Measurements from ENCODE around the gene STAT5A. TPM values are rescaled to one million over a fixed set of nuclear protein-coding genes. Genes with fewer than 3 reads are reported as not detected.
"Not testable (repeated sequence)": the region's sequence is repeated elsewhere in the genome, so short reads cannot be mapped to it uniquely, and the experiment has no call there.

The STAT5A gene
- total RNA-seq: 37.4 TPM

GRCh38 chr17:42287977-42288802 lies at the start of gene STAT5A:
Gene STAT5A, plus strand, starts transcription at chr17:42288498. Its CDS starts 914 bp downstream, at chr17:42289412.
- peak; percentile 92 for DNase-seq (ENCODE audit: low spot score)

DNA sequence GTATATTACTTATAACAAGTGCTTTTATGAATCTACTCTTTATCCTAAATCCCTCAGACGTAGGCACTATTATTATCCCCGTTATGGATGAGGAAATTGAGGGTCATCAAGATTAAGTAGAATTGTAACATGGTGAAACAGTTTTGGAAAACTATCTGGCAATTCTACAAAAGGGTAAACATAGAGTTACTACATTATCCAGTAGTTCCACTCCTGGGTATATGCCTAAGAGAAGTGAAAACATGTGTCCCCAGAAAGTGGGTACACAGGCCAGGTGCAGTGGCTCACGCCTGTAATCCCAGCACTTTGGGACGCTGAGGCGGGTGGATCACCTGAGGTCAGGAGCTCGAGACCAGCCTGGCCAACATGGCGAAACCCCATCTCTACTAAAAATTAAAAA lies 48.7 kb upstream of the STAT5A start:
- DNase-seq (ENCODE audit: low spot score): not testable (repeated sequence)

DNA sequence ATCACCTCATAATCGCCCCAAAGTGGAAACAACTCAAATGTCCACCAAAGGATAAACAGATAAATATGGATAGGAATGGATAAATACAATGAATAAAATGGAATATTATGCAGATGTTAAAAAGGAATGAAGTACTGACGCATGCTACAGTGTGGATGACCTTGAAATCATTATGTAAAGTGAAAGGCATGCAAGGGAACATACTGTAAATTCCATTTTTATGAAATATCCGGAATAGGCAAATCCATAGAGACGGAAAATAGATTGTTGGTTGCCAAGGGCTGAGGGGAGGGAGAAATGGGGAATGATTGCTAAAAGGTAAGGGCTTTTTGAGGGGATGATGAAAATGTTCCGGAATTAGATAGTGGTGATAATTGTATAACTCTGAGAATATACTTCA lies 48.1 kb upstream of the STAT5A start:
- no peak for DNase-seq (ENCODE audit: low spot score)

DNA sequence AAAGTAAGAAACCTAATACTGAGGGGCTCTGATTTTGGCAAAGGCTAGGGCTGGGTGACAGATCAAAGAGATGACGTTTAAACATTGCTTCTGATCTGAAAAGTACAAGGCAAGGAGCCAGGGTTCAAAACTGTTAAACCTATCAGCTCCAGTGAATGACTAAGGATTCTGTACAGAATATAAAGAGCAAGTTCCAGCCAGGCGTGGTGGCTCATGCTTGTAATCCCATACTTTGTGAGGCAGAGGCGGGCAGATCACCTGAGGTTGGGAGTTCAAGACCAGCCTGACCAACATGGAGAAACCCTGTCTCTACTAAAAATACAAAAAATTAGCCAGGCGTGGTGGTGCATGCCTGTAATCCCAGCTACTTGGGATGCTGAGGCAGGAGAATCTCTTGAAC lies 47.4 kb upstream of the STAT5A start:
- DNase-seq (ENCODE audit: low spot score): peak; percentile 4

DNA sequence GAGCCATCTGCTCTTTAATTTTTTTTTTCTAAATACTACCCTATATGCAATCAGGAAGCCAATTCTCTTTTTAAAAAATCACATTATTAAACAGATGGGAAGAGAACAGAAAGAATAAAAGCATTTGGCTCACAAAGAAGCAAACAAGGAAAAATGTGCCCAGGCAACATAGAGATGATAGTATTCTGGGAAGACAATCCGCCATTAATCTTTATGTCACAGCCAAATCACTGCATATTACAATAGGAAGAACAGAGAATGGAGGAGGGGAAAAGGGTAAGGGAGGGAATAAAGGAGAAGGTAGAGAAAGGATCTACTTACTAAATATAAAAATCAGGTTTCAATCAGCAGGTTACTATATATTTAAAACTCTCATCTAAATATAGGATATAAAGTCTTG lies 46.4 kb upstream of the STAT5A start:
- DNase-seq (ENCODE audit: low spot score): no peak

DNA sequence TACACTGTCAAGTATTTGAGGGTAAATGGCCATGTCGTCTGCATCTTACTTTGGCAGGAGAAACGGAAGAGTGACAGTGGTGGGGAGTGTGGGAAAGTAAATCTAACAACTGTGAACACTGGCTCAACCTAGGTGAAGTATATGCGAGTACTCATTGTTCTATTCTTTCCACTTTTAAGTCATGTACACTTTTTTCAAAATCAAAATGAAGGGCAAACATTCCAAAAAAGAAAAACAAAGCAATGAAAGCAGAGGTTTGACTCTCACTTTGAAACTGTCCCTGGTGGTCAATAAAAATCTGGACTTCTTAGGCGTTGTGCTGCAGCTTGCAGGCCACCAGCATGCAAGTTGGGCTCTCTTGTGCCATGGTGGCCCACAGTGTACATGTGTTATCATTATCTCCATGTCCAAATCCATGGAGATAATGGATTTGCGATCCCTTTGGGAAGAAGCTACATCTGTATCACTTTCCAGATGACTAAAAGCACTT lies 44.8 kb upstream of the STAT5A start:
- no peak for DNase-seq (ENCODE audit: low spot score)

DNA sequence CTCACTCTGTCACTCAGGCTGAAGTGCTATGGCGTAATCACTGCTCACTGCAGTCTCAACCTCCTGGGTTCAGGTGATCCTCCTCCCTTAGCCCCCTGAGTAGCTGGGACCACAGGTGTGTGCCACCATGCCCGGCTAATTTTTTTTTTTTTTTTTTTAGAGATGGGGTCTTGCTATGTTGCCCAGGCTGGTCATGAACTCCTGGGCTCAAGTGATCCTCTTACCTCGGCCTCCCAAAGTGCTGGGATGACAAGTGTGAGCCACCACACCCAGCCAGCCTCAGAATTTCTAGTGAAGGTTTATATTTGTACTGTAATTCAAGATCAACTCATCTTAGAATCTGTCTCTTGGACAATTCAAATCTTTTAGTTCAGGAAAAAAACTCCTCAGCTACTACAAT lies 44.2 kb upstream of the STAT5A start:
- not testable (repeated sequence) for DNase-seq (ENCODE audit: low spot score)

- not testable (repeated sequence) for DNase-seq (ENCODE audit: low spot score)
Measured at GRCh38 chr17:42245183-42245582, 43.1 kb upstream of the STAT5A start.

- DNase-seq (ENCODE audit: low spot score): no peak
Measured at GRCh38 chr17:42246515-42246914, 41.8 kb upstream of the STAT5A start.

- no peak for DNase-seq (ENCODE audit: low spot score)
Measured at GRCh38 chr17:42247734-42248133, 40.6 kb upstream of the STAT5A start.

- DNase-seq (ENCODE audit: low spot score): peak; percentile 85
Measured at GRCh38 chr17:42248351-42249179, 39.7 kb upstream of the STAT5A start.

DNA sequence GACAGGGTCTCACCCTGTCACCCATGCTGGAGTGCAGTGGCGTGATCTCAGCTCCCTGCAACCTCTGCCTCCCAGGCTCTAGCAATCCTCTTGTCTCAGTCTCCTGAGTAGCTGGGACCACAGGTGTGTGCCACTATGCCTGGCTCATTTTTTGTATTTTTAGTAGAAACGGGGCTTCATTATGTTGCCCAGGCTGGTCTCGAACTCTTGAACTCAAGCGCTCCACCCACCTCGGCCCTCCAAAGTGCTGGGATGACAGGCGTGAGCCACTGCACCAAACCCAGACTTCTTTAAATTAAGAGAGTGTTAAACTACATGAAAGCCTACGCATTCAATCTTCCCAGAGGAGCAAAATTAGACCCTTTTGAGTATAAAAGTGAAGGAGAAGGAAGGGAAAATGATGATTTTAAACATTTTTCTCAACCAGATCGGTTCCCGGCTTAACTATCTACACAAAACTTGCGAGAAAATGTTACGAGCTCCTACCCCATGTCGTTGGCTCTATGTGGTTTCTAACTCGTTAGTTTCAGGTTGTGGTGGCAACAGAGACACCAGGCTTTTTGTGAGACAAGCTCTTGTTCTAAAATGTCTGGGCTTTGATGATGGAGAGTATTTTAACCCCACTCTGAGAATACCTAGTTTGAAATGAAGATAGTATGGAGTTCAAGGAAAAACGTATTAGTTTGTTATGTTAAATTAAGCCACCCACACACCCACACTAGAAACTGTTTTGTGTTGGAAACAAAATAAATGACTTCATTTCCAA lies 38.4 kb upstream of the STAT5A start:
- DNase-seq (ENCODE audit: low spot score): no peak

- DNase-seq (ENCODE audit: low spot score): no peak
Measured at GRCh38 chr17:42251115-42251514, 37.2 kb upstream of the STAT5A start.

DNA sequence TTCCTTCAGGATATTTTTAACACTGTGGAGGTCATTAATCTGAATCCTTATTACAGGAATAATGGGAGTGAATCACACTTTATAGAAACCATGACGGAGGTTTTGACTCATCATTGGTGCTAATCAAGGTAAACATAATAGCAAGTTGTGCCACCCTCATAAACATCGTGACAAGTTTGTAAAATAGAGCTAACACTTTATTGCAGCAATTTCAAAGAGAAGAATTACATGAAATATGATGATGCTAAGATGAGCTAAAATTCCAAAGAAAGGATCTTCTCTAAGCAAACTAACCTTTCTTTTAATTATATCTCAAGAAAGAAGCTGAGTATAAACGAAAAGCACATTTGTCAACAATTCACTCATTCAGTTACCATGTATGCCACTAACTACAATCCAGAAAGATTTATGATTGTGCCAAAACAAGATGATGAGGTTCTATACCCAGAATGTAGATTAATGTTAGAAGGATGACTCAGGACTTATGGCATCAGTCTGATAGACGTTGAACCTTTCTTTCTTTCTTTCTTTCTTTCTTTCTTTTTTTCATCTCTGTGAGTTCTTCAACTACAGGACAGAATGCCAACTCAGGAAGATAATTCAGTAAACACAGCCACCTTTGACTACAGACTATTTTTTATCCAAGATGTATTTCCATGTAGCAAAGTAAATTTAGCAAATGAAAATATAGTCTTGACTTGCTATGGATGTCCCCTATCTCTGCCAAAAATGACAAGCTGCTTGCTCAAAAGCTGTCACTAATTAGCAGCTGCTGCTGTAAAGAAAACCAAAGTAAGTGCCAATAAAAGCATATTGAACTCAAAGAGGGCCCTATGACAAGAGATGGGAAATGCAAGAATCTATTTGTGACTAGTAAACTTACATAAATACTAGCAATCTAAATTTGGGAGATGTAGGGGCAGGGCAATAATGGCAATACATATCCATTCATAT lies 35.4 kb upstream of the STAT5A start:
- DNase-seq (ENCODE audit: low spot score): no peak

DNA sequence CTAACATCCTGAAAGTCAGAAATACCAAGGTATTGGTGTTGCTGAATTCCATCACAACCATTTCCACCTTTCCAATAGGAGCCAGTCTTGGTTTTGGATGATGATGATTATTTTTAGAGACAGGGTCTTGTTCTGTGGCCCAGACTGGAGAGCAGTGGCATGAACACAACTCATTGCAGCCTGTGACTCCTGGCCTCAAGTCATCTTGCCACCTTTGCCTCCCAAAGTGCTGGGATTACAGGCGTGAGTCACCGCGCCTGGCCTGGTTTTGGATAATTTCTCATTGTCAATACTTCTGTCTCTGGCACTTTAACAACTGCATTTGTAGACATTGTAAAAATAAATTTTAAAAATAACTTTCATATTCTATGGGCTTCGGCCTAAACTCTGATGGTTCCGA lies 34.7 kb upstream of the STAT5A start:
- DNase-seq (ENCODE audit: low spot score): no peak

GRCh38 chr17:42255445-42255844 lies 32.9 kb upstream of the STAT5A start:
- no peak for DNase-seq (ENCODE audit: low spot score)

GRCh38 chr17:42260318-42260717 lies 28.0 kb upstream of the STAT5A start:
- DNase-seq (ENCODE audit: low spot score): no peak

DNA sequence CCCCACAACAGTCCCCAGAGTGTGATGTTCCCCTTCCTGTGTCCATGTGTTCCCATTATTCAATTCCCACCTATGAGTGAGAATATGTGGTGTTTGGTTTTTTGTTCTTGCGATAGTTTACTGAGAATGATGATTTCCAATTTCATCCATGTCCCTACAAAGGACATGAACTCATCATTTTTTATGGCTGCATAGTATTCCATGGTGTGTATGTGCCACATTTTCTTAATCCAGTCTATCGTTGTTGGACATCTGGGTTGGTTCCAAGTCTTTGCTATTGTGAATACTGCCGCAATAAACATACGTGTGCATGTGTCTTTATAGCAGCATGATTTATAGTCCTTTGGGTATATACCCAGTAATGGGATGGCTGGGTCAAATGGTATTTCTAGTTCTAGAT lies 23.9 kb upstream of the STAT5A start:
- DNase-seq (ENCODE audit: low spot score): not testable (repeated sequence)

DNA sequence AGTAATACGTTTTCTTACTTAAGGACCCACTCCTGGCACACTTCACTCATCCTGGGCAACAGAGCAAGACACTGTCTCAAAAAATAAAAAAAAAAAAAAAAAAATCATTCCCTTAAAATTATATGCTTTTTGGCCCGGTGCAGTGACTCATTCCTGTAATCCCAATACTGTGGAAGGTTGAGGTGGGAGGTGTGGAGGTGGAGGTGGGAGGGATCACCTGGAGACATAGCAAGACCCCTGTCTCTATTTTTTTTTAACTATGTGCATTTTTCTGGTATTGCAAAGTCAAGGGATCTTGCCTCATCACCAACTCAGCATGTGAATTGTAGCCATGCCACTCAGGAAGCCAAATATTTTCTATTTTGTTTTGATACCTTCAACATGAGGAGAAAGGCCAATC lies 21.8 kb upstream of the STAT5A start:
- DNase-seq (ENCODE audit: low spot score): no peak

- no peak for DNase-seq (ENCODE audit: low spot score)
Measured at GRCh38 chr17:42266918-42267766, 21.2 kb upstream of the STAT5A start.

All from ureter (tissue), 1 donor.